Umbilical cord (tissue), 2 donors: Measurements from ENCODE around the gene HHAT. TPM values are rescaled to one million over a fixed set of nuclear protein-coding genes. Genes with fewer than 3 reads are reported as not detected.
A peak's percentile ranks its signal among the peaks of the same experiment; 100 is the strongest.

Experiments
- DNase-seq: peaks from one replicate; pipeline ENCODE4 v3.0.0-alpha.2; 2015; ENCODE audit warnings: low spot score
- total RNA-seq: library from RNA; depleted of rRNA; stranded (reverse); fragments of >200 nt; gene quantifications from one replicate; pipeline ENCODE4 v1.2.3, GENCODE V29; 2014; ENCODE audit warnings: low replicate concordance; ENCODE audit not compliant: insufficient read depth

Gene HHAT
- total RNA-seq, 1 donor from 2014 or later = 6.3 TPM

DNA sequence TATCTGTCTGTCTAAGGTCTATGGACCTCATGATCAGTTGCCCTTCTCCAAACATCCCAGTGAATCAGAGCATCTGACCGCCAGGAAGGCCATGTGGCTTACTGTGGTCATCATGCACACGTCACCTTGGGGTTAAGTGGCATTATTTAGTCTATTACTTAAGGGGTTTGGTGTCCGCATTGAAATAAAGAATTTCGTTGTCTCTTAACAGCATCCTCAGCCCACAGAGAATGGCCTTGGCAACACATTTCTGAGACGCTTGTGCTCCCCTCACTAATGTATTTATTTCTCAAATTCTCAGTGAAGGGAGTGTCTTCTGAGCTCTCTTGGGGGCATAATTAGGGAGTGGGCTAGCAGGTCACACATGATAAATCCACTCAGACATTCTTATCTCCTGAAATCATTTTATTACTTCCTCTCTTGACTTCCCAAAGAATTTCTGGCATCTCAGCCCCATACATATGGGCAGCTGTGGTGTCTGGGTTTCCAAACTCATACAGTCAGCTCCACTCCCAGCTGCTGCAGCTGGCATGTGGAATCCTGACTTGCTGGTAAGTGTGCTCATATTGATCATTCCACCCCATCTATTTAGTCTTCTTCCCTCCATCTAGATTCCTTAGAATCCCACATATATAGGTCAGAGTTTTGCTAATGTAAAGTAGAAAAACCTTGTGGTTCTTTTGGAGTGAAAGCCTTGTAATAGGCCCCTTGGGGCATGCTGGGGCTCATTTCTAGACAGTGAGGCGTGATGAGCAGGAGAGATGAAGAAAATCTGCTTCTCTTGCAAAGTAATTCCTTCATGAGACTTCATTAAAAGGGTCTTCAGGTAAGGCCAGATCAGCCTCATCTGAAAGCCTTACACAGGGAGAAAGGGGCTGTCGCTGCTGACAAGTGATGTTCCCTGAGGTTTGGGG, 110.5 kb downstream of the HHAT start:
- peak; percentile 57 for DNase-seq

DNA sequence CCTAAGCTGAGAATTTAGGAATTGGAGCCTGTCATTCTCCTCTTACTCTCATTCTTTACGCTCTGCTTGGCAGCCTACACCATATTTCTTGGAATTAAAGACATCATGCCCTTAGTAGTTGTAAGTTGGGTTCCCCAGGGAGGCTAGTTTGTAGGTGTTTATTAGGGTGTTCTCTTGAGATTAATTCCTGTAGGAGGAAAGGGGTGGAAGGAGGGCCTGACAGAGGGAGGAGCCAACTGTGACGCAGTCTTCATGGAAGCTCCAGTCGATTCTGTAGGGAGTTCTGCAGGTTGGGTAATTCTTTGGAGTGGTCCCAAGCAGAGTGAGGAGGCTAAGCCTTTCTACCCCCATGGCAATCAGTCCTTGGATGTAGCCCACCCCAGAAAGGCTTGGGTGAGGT, 111.4 kb downstream of the HHAT start:
- DNase-seq = no peak

DNA sequence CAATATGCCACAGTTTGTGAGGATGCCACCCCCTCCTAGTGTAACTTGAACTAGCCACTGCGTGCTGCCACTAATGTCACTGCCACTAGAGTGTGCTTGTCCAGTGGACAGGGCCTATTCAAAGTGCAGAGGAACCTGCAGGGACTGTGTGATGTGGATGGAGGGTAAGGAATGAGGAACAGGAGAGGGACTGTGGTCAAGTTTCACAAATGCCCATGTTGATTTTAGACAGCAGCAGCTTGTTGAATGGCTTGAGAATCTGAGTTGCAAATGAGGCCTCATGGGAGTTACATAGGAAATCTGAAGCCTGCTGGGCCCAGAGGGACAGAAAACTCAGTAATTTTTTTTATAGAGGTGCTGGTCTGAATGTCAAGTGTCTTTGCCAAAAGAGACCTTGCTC, 112.3 kb downstream of the HHAT start:
- no peak for DNase-seq

DNA sequence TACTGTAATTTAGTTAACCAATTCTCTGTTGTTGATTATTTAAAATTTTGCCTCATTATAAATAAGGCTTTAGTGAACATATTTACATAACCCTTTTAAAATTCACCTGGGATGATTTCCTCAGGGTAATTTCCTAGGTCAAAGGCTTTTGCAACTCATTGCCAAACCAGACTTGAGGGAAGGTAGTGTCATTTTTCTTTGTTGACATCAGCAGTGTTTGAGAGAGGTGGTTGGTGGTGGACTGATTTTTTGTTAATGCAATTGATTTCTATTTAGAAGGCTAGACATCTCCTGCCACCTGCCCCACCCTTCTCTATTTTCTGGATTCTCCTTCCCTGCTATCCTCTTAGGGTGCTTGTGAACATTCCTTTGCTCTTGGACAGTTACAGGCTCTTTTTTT, 116.8 kb downstream of the HHAT start:
- no peak for DNase-seq

DNA sequence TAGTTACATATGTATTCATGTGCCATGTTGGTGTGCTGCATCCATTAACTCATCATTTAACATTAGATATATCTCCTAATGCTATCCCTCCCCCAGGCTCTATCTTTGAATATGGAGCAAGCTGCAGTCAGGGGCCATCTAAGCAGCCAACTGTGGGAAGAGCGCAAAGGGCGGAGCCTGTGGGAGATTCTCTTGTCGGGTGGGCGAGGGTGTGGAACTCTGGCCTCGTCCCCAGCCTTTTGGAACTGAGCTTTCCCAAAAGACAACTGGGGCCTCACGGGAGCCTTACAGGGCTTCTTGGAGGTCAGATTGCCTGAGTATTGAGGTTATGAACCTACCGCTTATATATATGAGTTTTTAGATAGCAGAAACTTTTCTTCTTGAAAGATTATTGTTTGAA, 117.2 kb downstream of the HHAT start:
- DNase-seq = no peak

DNA sequence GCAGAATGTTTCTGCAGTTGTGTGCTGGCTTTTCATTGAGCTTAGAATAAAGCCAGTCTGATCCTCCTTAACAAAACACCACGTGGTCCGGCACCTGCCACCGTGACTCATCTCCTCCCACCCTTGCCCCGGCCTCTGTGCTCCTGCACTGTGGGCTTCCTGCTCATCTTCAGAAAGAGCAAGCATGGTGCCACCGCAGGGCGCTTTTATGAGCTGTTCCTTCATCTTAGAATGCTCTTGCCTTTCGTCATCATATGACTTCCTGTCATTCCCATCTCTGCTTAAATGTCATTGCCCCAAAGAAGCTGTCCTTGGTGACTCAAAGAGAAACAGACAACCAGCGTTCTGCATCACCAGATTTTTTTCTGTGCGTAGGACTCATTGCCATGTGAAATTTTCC, 117.8 kb downstream of the HHAT start:
- no peak for DNase-seq

DNA sequence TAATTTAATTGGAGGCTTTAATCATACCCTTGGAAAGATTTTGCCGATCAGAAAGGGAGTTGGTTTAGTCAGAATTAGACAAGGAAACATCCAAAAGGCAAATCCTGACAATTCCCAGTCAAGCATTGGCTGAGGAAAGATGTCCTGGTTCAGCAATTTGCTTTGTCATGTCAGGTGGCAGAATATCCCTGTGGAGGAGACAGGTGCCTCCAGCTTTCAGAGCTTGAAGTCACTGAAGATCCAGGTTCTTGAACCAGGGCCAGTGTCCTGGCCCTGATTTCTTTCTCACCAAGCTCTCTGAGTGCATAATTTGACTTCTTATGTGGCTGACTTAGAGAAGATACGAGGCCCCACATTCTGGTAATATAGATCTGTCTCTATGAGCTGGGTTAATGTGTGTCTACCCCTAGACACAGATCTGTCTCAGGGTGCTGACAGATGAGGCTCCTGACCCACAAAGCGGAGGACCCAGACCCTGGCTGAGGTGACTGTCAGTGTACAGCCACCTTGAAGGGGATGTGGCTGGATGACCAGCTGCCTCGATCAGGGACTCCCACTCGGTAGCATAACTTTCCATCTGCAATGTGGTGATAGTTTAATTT, 118.9 kb downstream of the HHAT start:
- no peak for DNase-seq

DNA sequence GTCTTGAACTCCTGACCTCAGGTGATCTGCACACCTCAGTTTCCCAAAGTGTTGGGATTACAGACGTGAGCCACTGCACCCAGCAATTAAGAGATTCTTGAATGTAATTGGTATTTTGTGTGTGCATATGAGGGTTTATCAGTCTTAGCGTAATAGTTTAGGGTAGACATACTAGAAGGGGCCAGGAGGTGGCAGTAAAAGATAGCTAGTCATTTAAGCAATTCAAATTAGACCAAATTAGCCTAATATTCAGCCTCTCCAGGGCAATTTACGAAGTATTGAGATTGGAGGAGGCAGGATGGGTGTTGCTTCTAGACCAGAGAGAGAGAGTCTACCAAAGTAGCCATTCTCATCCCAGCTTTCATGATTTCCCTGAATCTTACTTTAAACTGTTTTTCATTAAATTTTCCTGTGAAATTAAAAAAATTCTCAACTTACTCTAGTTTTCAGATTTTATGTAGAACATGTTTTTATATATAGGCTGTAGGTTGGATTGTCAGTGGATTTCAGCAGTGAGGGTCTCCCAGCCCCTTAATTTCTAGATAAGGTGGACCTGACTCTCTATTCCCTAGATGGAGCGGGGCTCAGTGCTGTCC, 119.7 kb downstream of the HHAT start:
- peak; percentile 43 for DNase-seq

DNA sequence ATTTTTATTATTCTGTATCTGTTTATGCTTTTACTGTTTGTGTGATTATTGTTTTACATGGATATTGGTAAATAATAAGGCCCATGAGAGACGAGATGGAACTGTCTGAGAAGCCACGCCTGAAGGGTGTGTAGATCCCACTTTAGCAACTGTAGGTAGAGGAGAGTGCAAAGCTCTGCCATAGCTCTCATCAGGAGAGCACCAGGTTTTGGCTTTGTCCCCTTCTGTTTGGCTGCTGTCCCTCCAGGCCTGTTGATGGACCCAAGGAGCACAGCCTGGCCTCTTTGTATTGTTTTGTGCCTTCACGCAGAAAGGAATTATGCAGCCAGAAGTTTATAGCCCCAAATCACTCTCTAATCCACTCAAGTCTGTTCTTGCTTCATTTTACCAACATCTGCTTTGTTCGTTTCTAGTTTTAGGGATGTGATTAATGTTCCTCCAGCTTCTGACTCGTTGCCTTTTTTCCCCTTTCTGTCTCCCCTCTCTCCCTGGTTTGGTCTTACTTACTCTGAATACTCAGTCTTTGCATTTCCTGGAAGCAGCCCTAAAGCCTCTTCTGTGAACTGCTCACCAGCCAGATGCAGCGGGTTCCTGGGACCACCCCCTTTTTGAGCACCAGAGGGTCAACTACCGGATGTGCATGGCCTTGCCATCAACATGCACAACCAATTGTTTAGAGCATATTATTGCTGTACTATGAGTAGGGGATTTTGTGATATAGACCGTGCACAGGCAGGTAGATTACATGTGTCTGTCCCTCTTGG, 127.3 kb downstream of the HHAT start:
- DNase-seq = peak; percentile 53

DNA sequence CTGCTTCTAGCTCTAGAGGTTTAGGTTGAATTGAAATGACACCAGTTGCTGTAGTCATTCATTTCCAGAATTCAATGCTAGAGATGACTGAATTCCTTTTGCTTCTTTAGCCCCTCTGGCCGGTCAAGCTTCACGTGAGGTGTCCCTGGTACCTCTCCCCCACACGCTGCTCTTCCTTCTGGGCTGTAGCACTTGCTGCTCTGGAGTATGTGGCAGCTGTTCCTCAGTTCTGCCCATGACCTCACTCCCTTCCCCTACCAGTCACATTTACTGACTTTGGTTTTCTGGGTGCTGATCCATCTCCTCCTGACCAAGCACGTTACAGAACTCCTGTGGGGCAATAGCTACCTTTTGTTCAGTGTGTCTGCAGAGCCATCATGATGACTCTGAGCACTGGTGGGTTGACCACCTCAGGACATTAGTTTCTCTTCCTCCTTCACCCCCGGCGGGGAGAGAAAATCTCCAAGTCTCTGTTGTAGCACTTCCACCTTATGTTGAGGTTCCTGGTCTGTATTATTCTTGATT, 128.1 kb downstream of the HHAT start:
- DNase-seq = no peak

DNA sequence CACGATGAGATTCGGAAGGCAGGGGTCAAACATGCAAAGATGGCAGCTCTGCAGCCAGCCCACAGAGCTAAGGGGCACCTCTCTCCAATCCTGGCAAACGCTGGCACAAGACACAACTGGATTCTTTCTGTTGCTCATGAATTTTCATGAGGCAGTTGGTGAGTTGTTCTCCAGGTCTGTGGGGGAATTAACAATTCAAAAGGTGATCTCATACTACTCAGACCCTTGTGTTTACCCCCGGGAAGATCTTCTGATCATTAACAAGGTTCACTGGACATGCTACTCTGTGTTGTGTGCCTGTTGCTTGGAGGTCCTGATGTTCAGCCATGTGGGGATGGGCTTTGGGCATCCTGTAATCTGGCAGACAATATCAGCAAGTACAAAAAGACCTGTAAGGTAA, 128.9 kb downstream of the HHAT start:
- no peak for DNase-seq

DNA sequence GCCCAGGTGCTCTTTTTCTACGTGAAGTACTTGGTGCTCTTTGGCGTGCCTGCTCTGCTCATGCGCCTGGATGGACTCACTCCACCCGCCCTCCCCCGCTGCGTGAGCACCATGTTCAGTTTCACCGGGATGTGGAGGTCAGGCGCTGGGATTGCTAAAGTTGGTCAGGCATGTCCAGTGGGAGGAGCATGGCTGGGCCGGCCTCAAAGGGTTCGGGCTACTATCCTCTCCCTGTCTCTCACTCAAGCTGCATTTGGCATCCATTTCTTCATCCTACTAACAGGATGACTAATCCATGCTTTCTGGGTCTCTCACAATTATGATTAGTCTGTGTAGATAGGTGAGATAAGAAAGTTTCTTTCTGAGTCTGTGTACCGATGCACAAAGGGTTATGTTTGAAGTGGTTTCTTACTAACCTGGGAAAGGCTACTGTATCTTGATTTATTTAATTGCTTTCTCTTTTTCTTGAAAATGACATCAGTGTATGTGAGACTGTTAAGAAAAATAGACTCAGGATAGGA, 135.9 kb downstream of the HHAT start:
- DNase-seq = no peak

DNA sequence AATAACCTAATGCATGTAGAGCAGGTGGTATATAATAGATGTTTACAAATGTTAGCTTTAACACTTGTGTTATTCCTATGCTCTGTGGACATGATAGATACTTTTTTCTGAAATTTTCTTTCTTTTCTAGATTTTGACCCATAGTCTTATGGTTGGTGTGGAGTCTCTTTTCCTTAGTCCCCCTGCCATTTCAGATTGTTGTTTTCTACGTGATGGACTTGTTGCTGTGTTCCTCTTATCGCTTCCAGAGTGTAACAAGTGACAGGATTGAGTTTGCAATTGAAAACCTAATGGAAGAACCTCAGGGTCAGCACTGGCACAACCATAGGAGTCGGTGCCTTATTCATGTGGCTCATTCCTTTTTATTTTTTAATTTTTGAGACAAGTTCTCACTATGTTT, 136.4 kb downstream of the HHAT start:
- DNase-seq = no peak

DNA sequence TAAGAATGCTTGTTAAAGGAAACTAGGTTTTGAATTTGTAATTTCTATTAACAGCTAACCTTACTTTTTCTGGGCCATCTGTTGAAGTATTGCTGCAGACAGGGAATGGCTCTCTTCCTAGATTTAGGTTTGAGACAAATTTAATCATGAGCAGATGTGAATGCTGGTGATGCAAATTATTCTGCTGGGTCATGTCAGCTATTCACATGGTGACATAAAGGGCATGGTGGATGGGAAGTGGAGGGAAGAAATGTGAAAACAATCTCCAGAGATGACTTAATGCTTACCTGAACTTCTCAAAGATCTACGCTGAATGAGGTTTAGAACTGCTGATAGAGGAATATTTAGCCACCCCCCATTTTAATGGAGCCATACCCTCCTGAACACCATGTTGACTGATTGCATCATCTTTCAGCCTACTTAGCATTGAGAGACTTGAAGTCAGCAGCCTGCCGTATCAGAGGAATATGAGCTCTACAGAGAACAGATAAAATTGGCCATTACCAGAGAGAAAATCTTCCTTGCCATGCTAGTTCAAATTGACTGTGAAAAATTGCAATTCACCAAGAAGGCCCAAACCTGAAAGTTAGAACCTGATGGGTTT, 138.8 kb downstream of the HHAT start:
- no peak for DNase-seq

DNA sequence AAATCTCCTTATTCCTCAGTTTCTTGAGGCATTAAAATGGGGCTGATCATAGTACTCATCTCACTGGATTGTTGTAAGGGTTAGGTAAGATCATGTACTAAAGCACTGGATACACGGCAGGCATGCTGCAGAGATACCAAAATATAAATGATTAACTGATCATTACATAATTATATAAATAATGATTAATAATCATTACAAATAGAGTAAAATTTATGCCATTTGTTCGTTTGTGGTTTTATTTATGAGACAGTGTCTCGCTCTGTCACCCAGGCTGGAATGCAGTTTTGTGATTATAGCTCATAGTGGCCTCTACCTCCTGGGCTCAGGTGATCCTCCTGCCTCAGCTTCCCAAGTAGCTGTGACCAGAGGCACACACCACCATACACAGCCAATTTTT, 140.7 kb downstream of the HHAT start:
- no peak for DNase-seq

DNA sequence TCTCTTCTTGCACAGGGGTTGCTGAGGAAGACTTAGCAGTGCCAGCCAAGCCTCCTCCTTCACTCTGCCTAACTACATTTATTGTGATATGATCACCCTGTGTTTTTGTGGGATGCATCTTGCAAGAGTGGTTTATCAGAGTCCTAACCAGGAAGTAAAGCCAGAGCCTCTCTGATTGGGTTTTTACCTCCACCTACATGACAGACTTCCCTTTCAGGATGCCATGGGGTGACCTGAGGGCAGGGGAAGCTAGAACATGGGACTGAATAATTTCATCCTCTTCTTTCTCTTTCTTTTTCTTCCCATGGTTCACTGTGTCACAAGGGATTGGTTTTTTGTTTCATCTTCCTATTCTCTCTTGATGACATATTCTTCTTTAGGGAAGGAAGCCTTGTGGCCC, 146.6 kb downstream of the HHAT start:
- no peak for DNase-seq

DNA sequence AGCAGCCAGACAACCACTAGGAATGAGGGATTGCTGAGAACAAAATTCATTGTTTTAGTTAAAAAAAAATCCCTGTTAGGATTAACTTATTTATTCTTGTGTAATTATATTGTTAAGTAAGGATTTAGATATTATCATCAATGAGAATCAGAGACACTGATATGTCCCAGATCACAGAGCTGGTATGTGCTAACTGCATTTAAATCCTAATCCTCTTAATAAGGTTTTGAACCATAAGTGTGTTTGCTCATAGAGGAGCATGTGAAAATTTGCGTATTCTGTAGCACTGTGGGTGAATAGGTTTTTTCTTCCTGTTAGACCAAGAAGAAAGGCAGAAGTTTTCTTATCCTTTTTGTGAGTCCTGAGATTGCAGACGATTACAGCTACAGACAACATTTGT, 147.1 kb downstream of the HHAT start:
- DNase-seq = no peak

DNA sequence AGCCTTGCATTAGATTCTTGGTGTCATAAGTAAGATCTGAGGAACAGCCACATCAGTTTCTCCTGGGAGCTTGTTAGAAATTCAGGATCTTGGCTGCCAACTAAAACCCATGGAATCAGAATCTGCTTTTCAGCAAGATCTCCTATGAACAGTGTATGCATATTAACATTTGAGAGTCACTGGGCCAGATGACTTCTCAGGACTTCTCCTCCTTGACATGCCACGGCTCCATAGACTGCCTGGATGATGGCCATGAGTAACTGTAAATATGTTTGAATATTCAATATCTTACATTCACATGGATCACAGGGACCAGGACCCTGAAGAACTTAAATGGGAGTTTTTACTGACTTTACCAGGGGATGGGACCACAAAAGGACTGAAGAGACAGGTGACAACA, 148.0 kb downstream of the HHAT start:
- DNase-seq = no peak

DNA sequence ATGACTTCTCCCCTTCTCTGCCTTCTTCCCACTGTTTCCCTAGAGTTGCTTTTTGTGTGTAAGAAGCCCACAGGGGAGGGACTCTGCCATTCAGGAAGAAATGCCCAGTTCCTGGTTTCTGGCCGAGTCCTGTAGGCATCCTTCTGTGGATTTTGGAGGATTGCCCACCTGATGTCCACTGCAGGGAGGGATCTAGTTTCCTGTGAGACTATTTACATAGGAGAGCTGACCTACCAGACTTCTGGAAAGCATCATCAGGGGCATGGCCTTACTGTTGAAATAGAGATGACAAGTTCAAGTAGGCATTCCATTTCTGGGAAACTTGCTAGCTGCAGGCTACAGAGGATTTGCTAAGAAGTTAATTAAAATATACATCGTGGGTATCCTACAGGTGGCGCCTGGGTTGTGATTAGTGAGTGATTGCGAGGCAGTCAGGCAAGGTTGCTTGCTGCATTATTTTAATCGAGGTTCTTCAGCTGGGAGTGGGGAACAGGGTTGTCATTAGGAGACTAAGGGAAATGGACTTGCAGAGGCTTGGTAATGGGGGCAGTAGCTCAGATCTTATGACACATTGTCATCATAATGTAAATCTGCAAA, 148.7 kb downstream of the HHAT start:
- DNase-seq = no peak

DNA sequence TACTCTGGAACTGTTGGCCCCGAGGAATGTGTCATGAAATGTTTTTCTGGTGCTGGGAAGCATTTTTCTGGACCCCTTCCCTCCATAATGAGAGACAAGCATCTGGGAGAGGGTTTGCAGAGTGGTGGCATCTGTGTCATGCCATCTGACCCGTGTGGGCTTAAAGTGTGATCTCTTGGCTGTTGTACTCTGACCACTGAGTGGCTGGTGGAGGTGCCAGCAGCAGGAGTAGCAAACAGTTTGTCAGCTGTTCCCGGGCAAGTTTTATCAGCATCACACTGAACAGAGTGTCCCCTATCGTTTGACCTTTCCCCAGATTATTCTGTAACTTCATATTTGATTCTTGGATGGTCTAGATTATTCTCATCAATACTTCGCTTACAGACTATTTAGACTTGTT, 150.1 kb downstream of the HHAT start:
- DNase-seq = no peak

DNA sequence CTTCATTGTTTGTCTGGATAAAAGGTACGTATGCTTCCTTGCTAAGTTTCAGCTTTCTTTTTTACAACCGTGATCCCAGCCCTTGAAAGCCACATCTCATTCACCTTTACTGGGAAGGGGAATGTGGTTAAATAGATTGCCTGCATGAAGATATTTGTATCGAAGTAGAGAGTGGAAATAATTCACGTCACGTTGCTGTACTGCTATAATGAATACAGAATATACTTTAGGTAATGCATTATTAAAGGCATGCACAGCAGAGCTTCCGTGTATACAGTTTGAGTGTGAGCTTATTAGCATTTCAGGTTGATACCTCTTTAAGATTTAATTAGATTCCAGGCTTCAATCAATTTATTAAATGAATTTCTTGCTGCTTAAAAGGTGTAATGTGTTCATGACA, 153.8 kb downstream of the HHAT start:
- DNase-seq = no peak
